Gastrocnemius medialis (tissue), 4 donors: ENCODE measurements around the gene PPT2.

ENCODE experiments used
- POLR2A ChIP-seq, 2 donors: fragments of 450-650 bp; IDR thresholded peaks; one replicate each; pipeline ENCODE4 v1.6.1; 2017; ENCODE audit warnings: antibody characterized with exemption in 2 of 2, mild to moderate bottlenecking in 2 of 2, moderate library complexity in 2 of 2
- TF ChIP-seq, protein P1 (sequence below), 5 experiments: fragments of 450-650 bp in 3 of 5; fragments of 200-600 bp in 2 of 5; sonication (generic) in 2 of 5; IDR thresholded peaks in 4 of 5; conservative IDR thresholded peaks in 1 of 5; 1 replicate in 4 of 5; 2 replicates in 1 of 5; pipeline ENCODE4 v1.5.1; 2016 to 2019; ENCODE audit warnings: antibody characterized with exemption in 5 of 5, mild to moderate bottlenecking in 3 of 5, moderate library complexity in 3 of 5

DNA sequence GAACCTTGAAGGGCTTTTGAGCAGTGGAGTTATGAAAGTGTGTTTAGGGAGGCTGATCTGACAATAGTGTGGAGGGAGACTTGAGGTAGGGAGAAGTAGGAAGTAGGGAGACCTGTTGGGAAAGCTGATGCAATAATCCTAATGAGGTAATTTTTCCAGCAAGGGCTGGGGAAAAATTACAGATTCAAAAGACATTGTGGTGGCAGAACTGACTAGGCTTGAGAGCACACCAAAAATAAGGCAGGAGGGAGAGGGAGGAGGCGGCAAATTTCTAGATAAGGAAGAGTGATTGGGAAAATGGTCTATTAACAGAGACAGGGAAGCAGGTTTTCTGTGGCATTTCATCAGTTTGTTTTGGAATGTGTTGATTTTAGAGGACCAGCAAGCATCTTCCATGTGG lies 7.7 kb upstream of the PPT2 start:
- TF ChIP-seq, protein P1, sequence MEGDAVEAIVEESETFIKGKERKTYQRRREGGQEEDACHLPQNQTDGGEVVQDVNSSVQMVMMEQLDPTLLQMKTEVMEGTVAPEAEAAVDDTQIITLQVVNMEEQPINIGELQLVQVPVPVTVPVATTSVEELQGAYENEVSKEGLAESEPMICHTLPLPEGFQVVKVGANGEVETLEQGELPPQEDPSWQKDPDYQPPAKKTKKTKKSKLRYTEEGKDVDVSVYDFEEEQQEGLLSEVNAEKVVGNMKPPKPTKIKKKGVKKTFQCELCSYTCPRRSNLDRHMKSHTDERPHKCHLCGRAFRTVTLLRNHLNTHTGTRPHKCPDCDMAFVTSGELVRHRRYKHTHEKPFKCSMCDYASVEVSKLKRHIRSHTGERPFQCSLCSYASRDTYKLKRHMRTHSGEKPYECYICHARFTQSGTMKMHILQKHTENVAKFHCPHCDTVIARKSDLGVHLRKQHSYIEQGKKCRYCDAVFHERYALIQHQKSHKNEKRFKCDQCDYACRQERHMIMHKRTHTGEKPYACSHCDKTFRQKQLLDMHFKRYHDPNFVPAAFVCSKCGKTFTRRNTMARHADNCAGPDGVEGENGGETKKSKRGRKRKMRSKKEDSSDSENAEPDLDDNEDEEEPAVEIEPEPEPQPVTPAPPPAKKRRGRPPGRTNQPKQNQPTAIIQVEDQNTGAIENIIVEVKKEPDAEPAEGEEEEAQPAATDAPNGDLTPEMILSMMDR (IDR thresholded peaks at IDR 0.05 in 4 of 5, conservative IDR thresholded peaks at IDR 0.05 in 1 of 5), result no peak
- TF ChIP-seq POLR2A (IDR thresholded peaks at IDR 0.05), result no peak
